GM21619 (cell line): Measurements from ENCODE around the gene EML3.
"Not testable (repeated sequence)": the region's sequence is repeated elsewhere in the genome, so short reads cannot be mapped to it uniquely, and the experiment has no call there.

ENCODE experiments used
- ATAC-seq: cut with Tn5 transposase; IDR thresholded peaks from one replicate; pipeline ENCODE4 v1.9.1; 2021; ENCODE audit not compliant: unreplicated experiment

Gene EML3

GRCh38 chr11:62599901-62600300, 12.7 kb downstream of the EML3 start:
- ATAC-seq = no peak

DNA sequence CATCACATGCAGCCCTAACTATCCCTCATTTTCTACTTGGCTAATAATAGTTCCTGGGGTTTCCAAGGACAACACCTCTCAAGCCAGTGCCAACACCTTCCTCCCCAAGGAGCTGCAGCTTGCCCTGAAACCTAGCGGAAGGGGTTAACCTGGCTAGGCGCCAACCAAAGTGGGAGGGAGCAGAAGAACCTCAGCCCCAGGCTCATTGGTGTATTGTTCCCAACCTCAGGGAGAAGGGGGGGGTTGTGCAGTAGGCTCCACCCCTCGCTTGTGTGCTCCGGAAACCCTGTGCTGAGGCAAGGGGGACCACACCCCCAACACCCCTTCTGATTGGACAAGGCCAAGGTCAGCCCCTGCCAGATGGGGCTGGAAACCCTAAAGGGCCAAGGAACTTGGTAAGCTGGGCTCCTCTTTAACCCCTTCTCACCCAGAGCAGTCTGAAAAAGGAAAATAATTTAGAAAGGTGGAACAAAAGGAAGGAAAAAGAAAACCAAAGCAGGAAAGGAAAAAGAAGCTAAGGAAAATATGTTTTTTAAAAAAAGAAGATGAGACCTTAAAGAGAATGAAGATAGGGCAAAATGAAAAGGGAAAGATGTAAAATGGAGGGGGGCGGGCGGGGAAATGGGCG, 13.4 kb downstream of the EML3 start:
- ATAC-seq = peak; percentile 49

DNA sequence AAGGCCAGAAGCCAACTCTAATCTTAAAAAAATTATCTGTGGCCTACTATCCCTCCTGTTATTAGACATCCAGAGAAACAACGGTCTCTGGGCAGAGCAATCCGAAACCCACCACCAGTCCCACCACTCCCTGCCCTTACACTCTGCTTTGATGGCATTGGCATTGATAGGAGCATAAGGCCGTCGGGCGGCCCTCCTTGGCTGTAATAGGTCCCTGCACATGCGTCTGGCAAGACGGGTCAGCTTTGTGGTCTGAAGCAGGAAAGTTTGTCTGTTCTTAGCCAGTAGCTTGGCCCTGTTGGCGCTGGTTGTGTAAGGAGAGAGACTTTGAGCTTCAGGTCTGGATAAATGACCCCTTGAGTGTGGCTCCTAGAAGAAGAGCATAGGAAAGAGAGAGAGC, 17.5 kb downstream of the EML3 start:
- no peak for ATAC-seq

DNA sequence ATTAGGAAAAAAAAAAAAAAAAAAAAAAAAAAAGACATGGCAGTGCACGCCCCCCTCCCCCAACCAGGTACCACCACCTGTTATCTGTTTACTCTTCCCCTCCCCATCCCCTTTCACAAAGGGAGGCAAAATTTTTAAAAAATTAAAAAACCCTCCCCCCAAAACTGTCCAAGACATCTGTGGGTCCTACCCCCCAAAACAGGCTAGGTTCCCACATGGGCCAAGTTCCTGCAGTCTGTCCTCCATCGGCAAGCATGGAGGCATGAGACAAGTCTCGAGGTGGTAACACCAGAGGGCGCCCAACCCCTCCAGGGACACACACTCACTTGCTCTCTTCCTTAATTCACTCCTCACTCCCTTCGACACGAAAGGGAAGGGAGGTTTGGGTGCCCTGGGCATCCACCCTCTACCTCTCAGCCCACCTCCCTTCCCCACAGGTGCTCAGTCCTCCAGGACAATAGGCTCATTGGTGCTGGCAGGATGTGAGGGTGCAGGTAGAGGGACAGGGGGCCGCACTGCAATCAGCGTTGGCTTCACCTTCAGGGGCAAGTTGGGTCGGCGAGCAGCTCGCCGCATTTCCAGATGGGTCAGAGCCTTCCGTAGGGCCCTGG, 19.0 kb downstream of the EML3 start:
- ATAC-seq = no peak

DNA sequence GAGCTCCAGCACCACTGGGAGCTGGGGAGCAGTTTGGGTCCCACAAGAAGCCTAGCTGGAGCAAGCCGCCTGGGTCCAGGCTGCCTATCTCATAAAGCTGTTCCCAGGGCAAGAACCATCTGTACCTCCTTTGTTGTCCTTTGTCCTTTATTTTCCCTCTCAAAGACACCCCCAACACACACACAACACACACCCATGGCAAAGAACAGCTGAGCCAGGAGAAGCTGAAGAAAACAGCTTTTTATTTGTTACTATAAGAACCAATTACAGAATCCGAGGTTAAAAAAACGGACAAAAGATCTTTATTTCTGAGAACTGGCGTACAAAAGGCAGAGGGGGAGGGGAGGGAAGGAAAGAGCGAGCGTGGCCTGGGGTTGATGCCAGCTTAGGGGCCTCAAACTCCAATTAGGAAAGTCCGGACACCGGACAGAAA, 19.6 kb downstream of the EML3 start:
- no peak for ATAC-seq

- ATAC-seq = no peak
Observed at GRCh38 chr11:62592146-62592815, 20.3 kb downstream of the EML3 start.

DNA sequence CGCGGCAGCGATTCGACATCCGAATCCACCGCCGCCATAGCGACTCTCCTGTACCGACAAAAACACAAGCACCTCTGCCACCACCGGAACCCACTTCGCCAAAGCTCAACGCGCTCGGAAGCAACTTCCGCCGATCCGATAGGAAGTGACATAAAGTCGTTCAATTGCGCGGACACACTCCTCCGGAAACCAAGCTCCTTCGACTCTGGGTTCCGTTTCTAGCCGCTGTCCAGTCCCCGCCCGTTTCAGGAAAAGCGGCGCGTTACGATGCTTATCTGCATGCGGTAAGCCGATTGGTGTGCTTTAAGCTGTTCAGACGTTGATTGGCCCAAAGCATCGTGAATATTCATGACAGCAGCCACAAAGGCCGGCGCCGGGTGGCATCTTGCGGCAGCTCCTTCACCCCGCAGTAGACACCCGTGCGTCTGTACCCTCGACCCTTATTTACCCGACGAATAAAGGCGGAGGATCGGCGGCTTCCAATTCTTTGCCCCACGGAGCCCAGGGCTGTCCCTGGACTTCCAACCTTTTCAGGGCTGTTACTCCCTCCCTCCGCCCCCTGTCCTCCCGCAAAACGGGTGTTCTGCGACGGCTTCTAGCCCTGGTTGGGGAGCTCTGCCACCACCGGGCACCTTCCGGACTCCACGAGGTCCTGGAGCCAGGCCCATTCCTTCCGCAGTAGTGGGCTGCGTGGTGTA, 21.0 kb downstream of the EML3 start, which contains the start of gene TUT1:
TUT1 (minus strand) TSS at position 76 of the 698 bp plus-strand sequence; CDS start at position 38, 38 bp downstream.
- ATAC-seq = peak; percentile 86

GRCh38 chr11:62588966-62589637, 23.5 kb downstream of the EML3 start:
- no peak for ATAC-seq

GRCh38 chr11:62585356-62585755, 27.2 kb downstream of the EML3 start:
- not testable (repeated sequence) for ATAC-seq

DNA sequence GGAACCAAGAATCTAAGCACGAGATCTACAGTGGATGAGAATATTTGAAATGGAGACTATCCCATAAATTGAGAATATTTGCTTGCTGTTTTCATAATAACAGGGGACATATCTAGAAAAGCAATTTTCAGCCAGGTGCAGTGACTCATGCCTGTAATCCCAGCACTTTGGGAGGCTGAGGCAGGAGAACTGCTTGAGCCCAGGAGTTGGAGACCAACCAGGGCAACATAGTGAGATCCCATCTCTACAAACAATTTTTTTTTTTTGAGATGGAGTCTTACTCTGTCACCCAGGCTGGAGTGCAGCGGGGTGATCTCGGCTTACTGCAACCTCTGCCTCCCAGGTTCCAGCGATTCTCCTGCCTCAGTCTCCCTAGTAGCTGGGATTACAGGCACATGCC, 30.8 kb downstream of the EML3 start:
- not testable (repeated sequence) for ATAC-seq

- ATAC-seq = no peak
Observed at GRCh38 chr11:62580959-62581715, 31.4 kb downstream of the EML3 start.

GRCh38 chr11:62579252-62579651, 33.3 kb downstream of the EML3 start:
- no peak for ATAC-seq

DNA sequence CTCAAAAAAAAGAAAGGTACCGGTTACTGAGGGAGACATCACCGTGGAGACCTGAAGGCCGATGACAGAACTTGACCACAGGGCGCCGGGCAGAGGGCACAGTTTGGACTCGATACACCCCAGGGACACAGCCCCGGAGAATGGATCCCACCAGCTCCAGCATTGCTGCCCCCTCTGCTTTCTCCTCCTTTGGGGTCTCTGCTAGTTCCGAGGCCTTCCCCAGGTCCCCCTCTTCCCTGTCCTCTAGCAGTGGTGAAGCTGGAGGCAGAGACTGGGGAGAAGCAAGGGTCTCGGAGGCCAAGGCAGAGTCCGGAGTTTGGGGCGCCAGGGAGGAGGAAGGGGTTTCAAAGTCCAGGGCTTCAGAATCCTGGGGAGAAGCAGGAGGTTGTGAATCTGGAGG, 34.0 kb downstream of the EML3 start:
- no peak for ATAC-seq

GRCh38 chr11:62577046-62577714, 35.4 kb downstream of the EML3 start:
- no peak for ATAC-seq

DNA sequence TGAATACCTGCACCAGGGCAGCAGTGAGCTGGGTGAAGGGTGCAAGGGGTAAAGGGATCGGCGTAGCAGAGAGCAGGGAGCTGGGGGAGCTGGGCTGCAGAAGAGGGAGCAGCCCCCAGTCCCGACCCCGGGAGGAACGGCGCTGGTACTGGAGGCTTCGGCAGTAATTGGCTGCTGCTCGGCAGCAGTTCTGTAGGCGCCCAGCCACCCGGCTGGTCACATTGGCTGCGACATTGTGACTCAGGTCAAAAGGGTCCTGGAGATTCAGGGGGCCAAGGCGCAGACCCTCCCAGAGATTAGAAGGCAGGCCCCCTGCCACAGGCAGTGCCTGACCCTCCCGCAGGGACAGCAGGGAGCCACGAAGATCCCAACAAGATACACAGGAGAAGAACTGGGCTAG, 36.7 kb downstream of the EML3 start:
- ATAC-seq = no peak

- ATAC-seq = no peak
Observed at GRCh38 chr11:62575156-62575555, 37.4 kb downstream of the EML3 start.

GRCh38 chr11:62574363-62575071, 38.1 kb downstream of the EML3 start:
- ATAC-seq = peak; percentile 12

- ATAC-seq = peak; percentile 82
Observed at GRCh38 chr11:62573592-62574362, 38.8 kb downstream of the EML3 start, which contains the start of gene EEF1G. EEF1G (minus strand) TSS chr11:62573891; CDS start chr11:62573842, 49 bp downstream.
